Mononuclear cell (primary cell): ENCODE data around the gene ALK. TPM values are rescaled to one million over a fixed set of nuclear protein-coding genes. Genes with fewer than 3 reads are reported as not detected.

Source experiments
- H3K27me3 ChIP-seq: 2 replicates; pipeline ENCODE4 v1.6.0; 2011; ENCODE audit warnings: low read length, control low read depth; ENCODE audit not compliant: insufficient read depth
- H3K4me1 ChIP-seq: 2 replicates; pipeline ENCODE4 v1.5.1; 2011; ENCODE audit warnings: mild to moderate bottlenecking, low read length, control low read depth; ENCODE audit not compliant: insufficient read depth
- H3K4me3 ChIP-seq: 2 replicates; pipeline ENCODE4 v1.5.1; 2011; ENCODE audit warnings: mild to moderate bottlenecking, low read length, moderate library complexity
- H3K9me3 ChIP-seq: 2 replicates; pipeline ENCODE4 v1.5.1; 2011; ENCODE audit warnings: low read depth, mild to moderate bottlenecking, control low read depth, low read length
- total RNA-seq: library from RNA; depleted of rRNA; stranded (reverse); fragments of >200 nt; gene quantifications from one replicate; pipeline ENCODE4 v1.2.3, GENCODE V29; 2012

Gene ALK
- total RNA-seq, 1 donor = not detected

- no peaks in the 10 kb centered on the region for H3K27me3 ChIP-seq
- no peaks in the 10 kb centered on the region for H3K9me3 ChIP-seq
- no peaks in the 10 kb centered on the region for H3K4me1 ChIP-seq
- no peak overlapping the region for H3K4me3 ChIP-seq
Observed at GRCh38 chr2:29723255-29724001, 198.0 kb downstream of the ALK start.

GRCh38 chr2:29719639-29720038, 201.7 kb downstream of the ALK start:
- no peaks in the 10 kb centered on the region for H3K27me3 ChIP-seq
- H3K4me1 ChIP-seq = no peaks in the 10 kb centered on the region
- no peaks in the 10 kb centered on the region for H3K9me3 ChIP-seq
- no peak overlapping the region for H3K4me3 ChIP-seq

GRCh38 chr2:29718076-29718686, 203.2 kb downstream of the ALK start:
- Histone ChIP-seq H3K4me3 (no peak overlapping the region), H3K9me3 (no peaks in the 10 kb centered on the region), H3K4me1 (no peaks in the 10 kb centered on the region), H3K27me3 (no peaks in the 10 kb centered on the region)

- Histone ChIP-seq H3K27me3 (peaks cover 3% of the 10 kb centered on the region), H3K9me3 (no peaks in the 10 kb centered on the region), H3K4me3 (no peak overlapping the region), H3K4me1 (no peaks in the 10 kb centered on the region)
Observed at GRCh38 chr2:29715655-29716054, 205.7 kb downstream of the ALK start.

GRCh38 chr2:29714333-29714732, 207.1 kb downstream of the ALK start:
- peaks cover 3% of the 10 kb centered on the region for H3K27me3 ChIP-seq
- no peaks in the 10 kb centered on the region for H3K4me1 ChIP-seq

GRCh38 chr2:29706171-29706720, 215.1 kb downstream of the ALK start:
- Histone ChIP-seq H3K9me3 (no peaks in the 10 kb centered on the region), H3K4me3 (no peak overlapping the region), H3K4me1 (no peaks in the 10 kb centered on the region), H3K27me3 (no peaks in the 10 kb centered on the region)

More at GRCh38 chr2:29714333-29714732, 207.1 kb downstream of the ALK start:
- Histone ChIP-seq H3K4me3 (no peak overlapping the region), H3K9me3 (no peaks in the 10 kb centered on the region)

- Histone ChIP-seq H3K27me3 (no peaks in the 10 kb centered on the region), H3K4me3 (no peak overlapping the region), H3K9me3 (no peaks in the 10 kb centered on the region), H3K4me1 (no peaks in the 10 kb centered on the region)
Observed at GRCh38 chr2:29705616-29706015, 215.8 kb downstream of the ALK start.

- no peaks in the 10 kb centered on the region for H3K9me3 ChIP-seq
- H3K4me3 ChIP-seq = no peak overlapping the region
- H3K27me3 ChIP-seq = no peaks in the 10 kb centered on the region
- no peaks in the 10 kb centered on the region for H3K4me1 ChIP-seq
Observed at GRCh38 chr2:29703336-29703735, 218.1 kb downstream of the ALK start.

GRCh38 chr2:29702276-29702675, 219.1 kb downstream of the ALK start:
- H3K4me3 ChIP-seq = no peak overlapping the region
- H3K4me1 ChIP-seq = no peaks in the 10 kb centered on the region
- no peaks in the 10 kb centered on the region for H3K27me3 ChIP-seq
- H3K9me3 ChIP-seq = no peaks in the 10 kb centered on the region

GRCh38 chr2:29700560-29700959, 220.8 kb downstream of the ALK start:
- Histone ChIP-seq H3K27me3 (no peaks in the 10 kb centered on the region), H3K9me3 (no peaks in the 10 kb centered on the region), H3K4me1 (no peaks in the 10 kb centered on the region), H3K4me3 (no peak overlapping the region)

- no peaks in the 10 kb centered on the region for H3K4me1 ChIP-seq
- H3K9me3 ChIP-seq = no peaks in the 10 kb centered on the region
- no peak overlapping the region for H3K4me3 ChIP-seq
- no peaks in the 10 kb centered on the region for H3K27me3 ChIP-seq
Observed at GRCh38 chr2:29699045-29699444, 222.3 kb downstream of the ALK start.

- H3K4me3 ChIP-seq = no peak overlapping the region
- no peaks in the 10 kb centered on the region for H3K27me3 ChIP-seq
- H3K9me3 ChIP-seq = no peaks in the 10 kb centered on the region
- H3K4me1 ChIP-seq = no peaks in the 10 kb centered on the region
Observed at GRCh38 chr2:29698216-29698615, 223.2 kb downstream of the ALK start.

GRCh38 chr2:29697715-29698114, 223.7 kb downstream of the ALK start:
- H3K9me3 ChIP-seq = no peaks in the 10 kb centered on the region
- no peaks in the 10 kb centered on the region for H3K4me1 ChIP-seq
- no peak overlapping the region for H3K4me3 ChIP-seq

GRCh38 chr2:29697181-29697580, 224.2 kb downstream of the ALK start:
- H3K4me3 ChIP-seq = no peak overlapping the region
- no peaks in the 10 kb centered on the region for H3K9me3 ChIP-seq
- H3K4me1 ChIP-seq = no peaks in the 10 kb centered on the region
- no peaks in the 10 kb centered on the region for H3K27me3 ChIP-seq

More at GRCh38 chr2:29697715-29698114, 223.7 kb downstream of the ALK start:
- no peaks in the 10 kb centered on the region for H3K27me3 ChIP-seq

- no peaks in the 10 kb centered on the region for H3K9me3 ChIP-seq
- H3K4me1 ChIP-seq = no peaks in the 10 kb centered on the region
- H3K27me3 ChIP-seq = no peaks in the 10 kb centered on the region
- H3K4me3 ChIP-seq = no peak overlapping the region
Observed at GRCh38 chr2:29694741-29695140, 226.6 kb downstream of the ALK start.
